ENCODE measurements around the gene CRTAC1.
"Not testable (repeated sequence)": the region's sequence is repeated elsewhere in the genome, so short reads cannot be mapped to it uniquely, and the experiment has no call there.

CRTAC1 gene

GRCh38 chr10:97869091-97870042, 161.1 kb downstream of the CRTAC1 start:
- DNase-seq (ENCODE audit: low spot score), result peak; percentile 95

- no peak for DNase-seq (ENCODE audit: low spot score)
Observed at GRCh38 chr10:97868134-97868685, 162.2 kb downstream of the CRTAC1 start.

DNA sequence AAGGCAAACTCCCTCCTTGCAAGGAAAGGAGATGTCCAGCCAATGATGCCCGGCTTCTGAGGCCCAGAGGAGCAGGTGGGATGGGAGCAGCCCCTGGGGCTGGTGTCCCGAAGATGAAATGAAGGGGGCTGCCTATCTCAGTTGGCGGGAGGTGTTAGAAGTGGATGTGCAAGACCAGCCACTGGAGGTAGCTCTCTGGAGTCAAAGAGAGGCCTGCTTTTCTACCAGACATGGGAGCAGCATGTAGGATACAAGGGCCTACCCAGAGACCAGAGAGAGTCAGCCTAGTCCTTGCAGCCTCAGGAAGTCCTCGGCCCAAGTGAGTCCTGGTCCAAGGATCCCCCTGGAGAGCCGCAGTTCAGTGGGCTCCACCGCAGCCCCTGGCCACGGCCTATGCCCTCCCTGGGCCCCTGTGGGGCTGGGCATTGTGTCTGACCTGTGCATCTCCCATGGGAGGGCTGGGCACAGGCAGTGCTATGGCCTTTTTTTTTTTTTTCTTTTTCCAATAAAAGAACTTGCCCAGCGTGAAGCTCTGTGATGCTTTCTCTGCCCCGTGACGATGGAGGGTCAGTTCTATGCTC, 163.1 kb downstream of the CRTAC1 start:
- DNase-seq (ENCODE audit: low spot score), result no peak

- DNase-seq (ENCODE audit: low spot score), result no peak
Observed at GRCh38 chr10:97866524-97867219, 163.7 kb downstream of the CRTAC1 start.

DNA sequence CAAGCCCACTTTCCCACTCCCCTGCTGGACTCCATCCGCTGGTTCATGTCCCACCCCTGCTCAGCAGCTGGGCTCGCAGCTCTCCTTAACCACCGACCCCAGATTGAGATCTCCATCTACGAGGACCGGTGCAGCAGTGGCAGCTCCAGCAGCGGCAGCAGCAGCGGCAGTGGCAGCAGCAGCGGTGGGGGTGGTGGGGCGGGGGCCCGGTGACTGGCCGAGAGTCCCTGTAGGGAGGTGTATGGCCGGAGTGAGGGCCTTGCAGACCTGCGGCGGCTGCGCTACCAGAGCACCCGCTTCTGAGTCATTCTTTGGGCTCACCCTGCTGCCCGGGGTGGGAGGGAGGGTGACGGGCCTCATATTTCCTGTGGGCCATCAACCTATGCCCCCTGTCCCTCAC, 164.9 kb downstream of the CRTAC1 start:
- no peak for DNase-seq (ENCODE audit: low spot score)

DNA sequence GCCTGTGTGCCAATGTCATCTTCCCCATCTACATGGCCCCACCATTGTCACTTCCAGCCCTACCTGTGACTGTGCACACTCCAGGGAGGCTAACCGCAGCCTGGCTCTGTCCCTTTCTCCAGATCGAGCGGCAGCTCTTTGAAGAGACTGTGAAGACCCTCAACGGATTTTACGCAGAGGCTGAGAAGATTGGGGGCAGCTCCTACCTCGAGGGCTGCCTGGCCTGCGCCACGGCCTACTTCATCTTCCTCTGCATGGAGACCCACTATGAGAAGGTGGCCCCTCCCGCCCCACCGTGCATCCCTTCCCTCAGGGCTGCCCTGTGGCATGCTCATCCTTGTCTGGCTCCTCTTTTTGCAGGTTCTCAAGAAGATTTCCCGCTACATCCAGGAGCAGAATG, 166.6 kb downstream of the CRTAC1 start:
- no peak for DNase-seq (ENCODE audit: low spot score)

GRCh38 chr10:97861924-97862323, 168.5 kb downstream of the CRTAC1 start:
- DNase-seq (ENCODE audit: low spot score), result no peak

DNA sequence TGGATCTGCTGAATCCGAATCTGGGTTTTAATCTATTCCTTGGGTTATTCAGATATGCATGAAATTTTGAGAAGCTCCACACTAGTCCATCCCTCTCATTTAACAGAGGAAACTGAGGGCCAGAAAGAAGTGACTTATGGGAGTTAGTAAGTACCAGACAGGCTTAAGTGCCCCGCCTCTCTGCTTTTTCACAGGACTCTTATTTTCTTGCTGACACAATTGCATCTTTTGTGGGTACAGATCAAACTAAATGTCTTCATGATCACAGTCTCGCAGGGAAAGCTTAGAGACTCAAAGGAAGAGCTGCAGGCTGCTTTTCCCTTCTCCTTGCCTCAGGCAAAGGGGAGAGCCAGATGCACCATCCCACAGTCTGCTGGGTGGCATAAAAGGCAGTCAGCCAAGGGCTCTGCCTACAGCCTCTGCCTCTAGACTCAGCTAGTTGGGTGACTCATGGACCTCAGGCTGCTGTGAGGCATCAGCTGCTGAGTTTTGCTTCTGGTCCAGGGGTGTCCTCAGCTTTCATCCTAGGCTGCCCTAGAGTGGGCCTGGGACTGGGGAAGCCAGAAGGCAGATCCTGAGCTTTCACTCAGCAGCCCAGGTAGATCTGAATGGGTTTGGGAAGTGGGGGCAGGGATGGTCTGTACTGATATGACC, 169.2 kb downstream of the CRTAC1 start:
- DNase-seq (ENCODE audit: low spot score), result peak; percentile 93

DNA sequence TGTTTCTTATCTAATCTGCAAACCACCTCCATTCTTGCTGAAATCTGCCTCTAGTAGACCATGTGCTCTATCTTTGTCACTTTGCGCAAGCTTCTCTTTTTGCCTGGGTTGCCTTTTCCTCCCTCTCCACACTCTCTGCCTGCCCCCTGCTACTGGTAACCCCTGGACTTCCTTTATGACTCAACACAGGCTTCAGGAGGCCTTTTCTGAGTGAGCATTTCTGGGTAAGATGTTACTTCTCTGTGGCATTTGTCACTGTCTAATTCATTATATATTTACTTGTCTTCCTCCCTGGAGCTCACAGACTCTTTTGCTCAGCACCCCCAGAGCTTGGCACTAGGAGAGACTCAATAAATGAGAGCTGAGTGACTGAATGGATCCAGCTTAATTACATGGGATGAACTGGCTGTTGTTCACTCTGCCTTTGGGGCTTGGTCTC, 172.4 kb downstream of the CRTAC1 start:
- no peak for DNase-seq (ENCODE audit: low spot score)

GRCh38 chr10:97854743-97855142, 175.7 kb downstream of the CRTAC1 start:
- no peak for DNase-seq (ENCODE audit: low spot score)

GRCh38 chr10:97852840-97853405, 177.5 kb downstream of the CRTAC1 start:
- DNase-seq (ENCODE audit: low spot score), result no peak

GRCh38 chr10:97852277-97852676, 178.1 kb downstream of the CRTAC1 start:
- no peak for DNase-seq (ENCODE audit: low spot score)

DNA sequence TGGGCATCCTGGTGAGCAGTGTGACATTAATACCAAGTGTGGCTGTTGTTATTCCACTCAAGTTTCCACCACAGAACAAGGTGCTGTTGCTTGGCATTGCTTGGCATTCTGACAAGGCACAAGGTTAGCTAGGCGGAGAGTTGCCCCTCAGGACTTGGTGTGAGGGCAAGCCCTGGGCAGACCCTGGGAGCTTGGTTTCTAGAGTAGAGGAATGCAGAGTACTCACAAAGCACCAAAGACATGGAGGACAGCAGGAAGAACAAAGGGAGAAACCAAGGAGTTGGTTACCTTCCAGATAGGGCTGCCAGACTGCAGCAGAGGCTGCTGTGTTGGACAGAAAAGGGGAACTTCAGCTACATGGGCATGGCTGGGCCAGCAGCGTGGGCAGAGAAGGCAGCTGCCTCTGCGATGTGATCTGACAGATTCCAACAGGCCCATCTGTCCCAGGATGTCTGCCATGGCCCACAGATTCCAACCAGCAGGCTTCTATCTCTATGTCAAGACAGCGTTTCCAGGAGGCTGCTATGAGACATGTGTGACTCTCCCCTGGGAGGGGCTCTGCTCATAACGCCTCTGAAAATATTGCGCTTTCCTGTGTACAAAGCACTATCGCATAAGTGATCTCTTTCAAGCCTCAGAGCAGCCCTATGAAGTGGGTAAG, 178.9 kb downstream of the CRTAC1 start:
- no peak for DNase-seq (ENCODE audit: low spot score)

DNA sequence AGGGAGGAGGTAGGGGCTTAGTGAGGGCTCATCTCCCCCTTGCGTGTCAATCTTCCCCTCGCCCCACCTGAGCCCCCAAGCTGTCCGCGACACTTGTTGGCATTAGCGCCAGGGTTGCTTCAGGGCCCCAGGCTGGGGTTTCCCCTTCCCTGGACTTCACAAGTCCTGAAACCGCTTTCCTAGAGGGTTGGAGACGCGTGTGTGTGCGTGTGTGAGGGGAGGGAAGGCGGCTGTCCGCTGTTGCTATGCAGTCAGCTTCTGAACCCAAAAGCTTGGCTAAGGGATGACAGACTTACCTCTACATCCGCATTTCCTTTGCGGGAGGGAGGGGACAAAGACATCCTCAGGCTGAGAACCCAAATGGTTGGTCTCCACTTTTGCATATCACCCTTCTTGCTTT, 180.0 kb downstream of the CRTAC1 start:
- no peak for DNase-seq (ENCODE audit: low spot score)

DNA sequence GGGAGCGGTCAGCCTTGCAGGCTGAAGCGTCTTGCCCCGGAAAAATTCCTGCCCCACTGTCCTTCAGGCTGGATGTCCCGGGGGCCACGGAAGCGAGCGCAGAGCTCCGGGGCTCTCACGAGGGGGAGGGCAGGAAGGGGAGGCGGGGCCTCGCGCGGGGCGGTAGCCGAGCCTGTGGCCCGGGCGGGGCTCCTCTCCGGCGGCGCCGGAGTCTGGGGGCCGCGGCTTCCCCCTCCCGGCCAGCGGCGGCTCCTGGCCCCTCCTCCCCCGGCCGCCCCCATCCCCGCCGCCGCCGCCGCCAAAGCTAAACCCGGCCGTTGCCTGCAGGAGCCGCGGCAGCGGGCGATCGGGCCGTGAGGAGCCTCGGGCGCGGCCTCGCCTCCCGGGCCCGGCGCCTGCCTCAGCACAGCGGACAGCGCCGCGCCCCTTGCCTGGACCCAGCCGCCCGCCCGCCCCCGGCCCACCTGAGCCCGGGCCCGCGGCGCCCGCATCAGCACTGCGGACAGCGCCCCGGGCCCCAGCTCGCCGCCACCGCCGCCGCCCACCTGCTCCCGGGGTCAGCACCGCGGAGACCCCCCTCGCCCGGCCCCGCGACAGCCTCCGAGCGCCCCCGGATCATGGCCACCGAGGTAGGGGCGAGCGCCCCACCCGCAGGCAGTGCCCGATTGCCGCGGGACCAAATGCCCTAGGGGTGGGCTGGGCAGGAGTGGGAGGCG, 180.6 kb downstream of the CRTAC1 start, which contains the start of gene GOLGA7B:
Gene GOLGA7B (plus strand): TSS at position 157 of the 716 bp plus-strand sequence. CDS start 461 bp downstream, at position 618.
- peak; percentile 50 for DNase-seq (ENCODE audit: low spot score)

DNA sequence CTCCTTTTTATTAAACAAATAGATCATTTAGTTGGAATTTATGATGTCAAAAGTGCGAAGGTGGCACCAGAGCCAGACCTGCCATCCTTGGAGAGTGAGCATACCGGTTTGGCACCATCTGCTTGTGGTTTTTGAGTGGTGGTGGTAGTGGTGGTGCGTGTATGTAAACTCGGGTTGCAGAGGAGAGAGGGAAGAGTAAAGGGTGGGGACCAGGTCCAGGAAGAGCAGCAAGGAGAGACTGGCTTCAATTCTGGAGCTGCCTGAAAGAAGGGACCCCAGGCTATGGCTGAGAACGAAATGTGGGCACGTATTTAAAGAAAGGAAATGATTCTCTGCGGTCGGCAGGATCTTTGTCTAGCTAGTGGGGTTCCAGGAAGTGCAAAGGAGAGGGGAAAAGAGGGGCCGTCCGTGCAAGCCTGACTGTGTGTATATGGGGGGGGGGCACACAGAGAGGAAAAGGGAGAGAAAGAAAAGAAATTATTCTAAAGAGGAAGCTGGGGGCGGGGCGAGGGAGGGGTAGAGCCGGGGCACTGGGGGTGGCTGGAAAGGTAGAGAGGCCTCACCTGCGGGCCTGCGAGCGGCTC, 181.2 kb downstream of the CRTAC1 start:
- no peak for DNase-seq (ENCODE audit: low spot score)

GRCh38 chr10:97844678-97845077, 185.7 kb downstream of the CRTAC1 start:
- DNase-seq (ENCODE audit: low spot score), result no peak

DNA sequence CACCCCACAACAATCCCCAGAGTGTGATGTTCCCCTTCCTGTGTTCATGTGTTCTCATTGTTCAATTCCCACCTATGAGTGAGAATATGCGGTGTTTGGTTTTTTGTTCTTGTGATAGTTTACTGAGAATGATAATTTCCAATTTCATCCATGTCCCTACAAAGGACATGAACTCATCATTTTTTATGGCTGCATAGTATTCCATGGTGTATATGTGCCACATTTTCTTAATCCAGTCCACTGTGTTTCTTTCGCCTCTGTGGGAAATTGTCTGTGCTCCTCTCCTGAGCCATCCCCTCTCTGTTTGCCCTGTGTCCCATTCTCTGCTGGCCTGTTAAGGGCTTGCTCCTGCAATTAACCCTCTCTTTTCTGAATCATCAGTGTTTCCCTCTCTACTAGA, 186.4 kb downstream of the CRTAC1 start:
- DNase-seq (ENCODE audit: low spot score), result not testable (repeated sequence)

GRCh38 chr10:97843281-97843671, 187.1 kb downstream of the CRTAC1 start:
- no peak for DNase-seq (ENCODE audit: low spot score)

Measured in AG08395 (cell line).